HEK293 (cell line): Measurements from ENCODE around the gene AP5Z1.

ENCODE experiments used
- CTCF ChIA-PET: fragments of 350-600 bp; formaldehyde crosslinking; extraction: SDS; loops from one replicate; lab custom pipeline; 2021; ENCODE audit warnings: antibody characterized with exemption; lab: Yijun Ruan, JAX
- POLR2A ChIA-PET: fragments of 300-600 bp; formaldehyde crosslinking; extraction: SDS; loops from one replicate; lab custom pipeline; 2020; ENCODE audit warnings: antibody characterized with exemption, inconsistent platforms; lab: Yijun Ruan, JAX
- H3K27ac ChIP-seq: fragments of 200-500 bp; sonication (Bioruptor generic); 2 replicates; pipeline ENCODE4 v1.5.1; 2014; ENCODE audit warnings: low read depth, low read length, control low read depth, inconsistent platforms; ENCODE audit errors: extremely low read depth
- H3K36me3 ChIP-seq, 2 experiments: fragments of 200-500 bp in 1 of 2; sonication (Bioruptor generic) in 1 of 2; 1 replicate in 1 of 2; 2 replicates in 1 of 2; pipeline ENCODE4 v1.5.1; 2014 to 2017; ENCODE audit warnings: inconsistent platforms in 2 of 2, low read length in 2 of 2; ENCODE audit not compliant: control insufficient read depth in 2 of 2, insufficient read depth in 1 of 2
- H3K4me1 ChIP-seq: fragments of 200-500 bp; sonication (Bioruptor generic); 2 replicates; pipeline ENCODE4 v1.5.1; 2014; ENCODE audit warnings: mild to moderate bottlenecking, low read length, inconsistent platforms; ENCODE audit not compliant: control insufficient read depth, insufficient read depth
- H3K4me3 ChIP-seq: 2 replicates; pipeline ENCODE4 v1.5.1; 2011; ENCODE audit warnings: low read depth, mild to moderate bottlenecking, control low read depth, low read length, moderate library complexity
- H3K9me3 ChIP-seq: fragments of 200-500 bp; sonication (Bioruptor generic); 2 replicates; pipeline ENCODE4 v1.5.1; 2014; ENCODE audit warnings: low read depth, low read length, inconsistent platforms; ENCODE audit not compliant: control insufficient read depth, insufficient read depth
- HOXD13 ChIP-seq: sonication (generic); formaldehyde crosslinking; IDR thresholded peaks from 2 replicates; pipeline ENCODE4 v1.8.0; 2022; ENCODE audit warnings: missing genetic modification reagents, borderline replicate concordance
- IKZF3 ChIP-seq: fragments of 450-650 bp; IDR thresholded peaks from 2 replicates; pipeline ENCODE4 v1.5.0; 2018; ENCODE audit warnings: missing biosample characterization, mild to moderate bottlenecking, missing genetic modification characterization, moderate library complexity
- SETDB1 ChIP-seq: IDR thresholded peaks from one replicate; pipeline ENCODE4 v1.6.1; 2017; ENCODE audit warnings: mild to moderate bottlenecking, low read length, moderate library complexity, mixed read lengths; ENCODE audit not compliant: insufficient read length
- YY2 ChIP-seq: fragments of 450-650 bp; formaldehyde crosslinking; IDR thresholded peaks from 2 replicates; pipeline ENCODE4 v1.5.1; 2016; ENCODE audit warnings: missing biosample characterization, missing genetic modification characterization
- ZBTB21 ChIP-seq: fragments of 450-650 bp; formaldehyde crosslinking; IDR thresholded peaks from 2 replicates; pipeline ENCODE4 v1.5.1; 2017; ENCODE audit warnings: missing biosample characterization, missing genetic modification characterization
- ZNF121 ChIP-seq: fragments of 450-650 bp; formaldehyde crosslinking; IDR thresholded peaks from 2 replicates; pipeline ENCODE4 v1.5.1; 2016; ENCODE audit warnings: missing biosample characterization, missing genetic modification characterization
- ZNF175 ChIP-seq: fragments of 450-650 bp; formaldehyde crosslinking; IDR thresholded peaks from 2 replicates; pipeline ENCODE4 v1.5.1; 2016; ENCODE audit warnings: missing biosample characterization, missing genetic modification characterization
- ZNF211 ChIP-seq: fragments of 450-650 bp; formaldehyde crosslinking; IDR thresholded peaks from 2 replicates; pipeline ENCODE4 v1.5.1; 2016; ENCODE audit warnings: low read depth, missing biosample characterization, missing genetic modification characterization
- ZNF341 ChIP-seq: fragments of 450-650 bp; formaldehyde crosslinking; IDR thresholded peaks from 2 replicates; pipeline ENCODE4; 2016; ENCODE audit warnings: low read depth, missing biosample characterization, missing genetic modification characterization
- ZNF366 ChIP-seq: fragments of 450-650 bp; formaldehyde crosslinking; conservative IDR thresholded peaks from 2 replicates; pipeline ENCODE4 v1.5.1; 2016; ENCODE audit warnings: missing biosample characterization, missing genetic modification characterization
- ZNF426 ChIP-seq: fragments of 450-650 bp; formaldehyde crosslinking; IDR thresholded peaks from 2 replicates; pipeline ENCODE4 v1.5.1; 2017; ENCODE audit warnings: missing biosample characterization, missing genetic modification characterization, mild to moderate bottlenecking, inconsistent platforms, moderate library complexity
- ZNF544 ChIP-seq: fragments of 450-650 bp; formaldehyde crosslinking; IDR thresholded peaks from 2 replicates; pipeline ENCODE4 v1.5.0; 2017; ENCODE audit warnings: missing biosample characterization, missing genetic modification characterization
- ZNF560 ChIP-seq: fragments of 450-650 bp; formaldehyde crosslinking; IDR thresholded peaks from 2 replicates; pipeline ENCODE4 v1.5.1; 2017; ENCODE audit warnings: missing biosample characterization, missing genetic modification characterization, borderline replicate concordance
- ZNF571 ChIP-seq: fragments of 450-650 bp; formaldehyde crosslinking; IDR thresholded peaks from 2 replicates; pipeline ENCODE4 v1.5.0; 2017; ENCODE audit warnings: missing biosample characterization, missing genetic modification characterization
- ZNF621 ChIP-seq: fragments of 450-650 bp; formaldehyde crosslinking; IDR thresholded peaks from 2 replicates; pipeline ENCODE4 v1.5.1; 2017; ENCODE audit warnings: missing biosample characterization, missing genetic modification characterization
- ZNF654 ChIP-seq: fragments of 450-650 bp; formaldehyde crosslinking; IDR thresholded peaks from 2 replicates; pipeline ENCODE4 v1.5.1; 2016; ENCODE audit warnings: low read depth, missing biosample characterization, missing genetic modification characterization
- ZNF768 ChIP-seq: fragments of 450-650 bp; formaldehyde crosslinking; IDR thresholded peaks from 2 replicates; pipeline ENCODE4 v1.5.1; 2018; ENCODE audit warnings: missing biosample characterization, mild to moderate bottlenecking, missing genetic modification characterization
- TF ChIP-seq, protein P1 (sequence below): fragments of 450-650 bp; formaldehyde crosslinking; IDR thresholded peaks from 2 replicates; pipeline ENCODE4 v1.5.1; 2017; ENCODE audit warnings: missing biosample characterization, missing genetic modification characterization
- TF ChIP-seq, protein P2 (sequence below): fragments of 450-650 bp; formaldehyde crosslinking; IDR thresholded peaks from 2 replicates; pipeline ENCODE4 v1.5.1; 2017; ENCODE audit warnings: missing biosample characterization, missing genetic modification characterization
- TF ChIP-seq, protein P3 (sequence below): fragments of 450-650 bp; formaldehyde crosslinking; IDR thresholded peaks from 2 replicates; pipeline ENCODE4 v1.5.1; 2017; ENCODE audit warnings: missing biosample characterization, missing genetic modification characterization
- TF ChIP-seq, protein P4 (sequence below): fragments of 450-650 bp; formaldehyde crosslinking; IDR thresholded peaks from 2 replicates; pipeline ENCODE4 v1.5.1; 2016; ENCODE audit warnings: missing biosample characterization, missing genetic modification characterization

Gene AP5Z1

DNA sequence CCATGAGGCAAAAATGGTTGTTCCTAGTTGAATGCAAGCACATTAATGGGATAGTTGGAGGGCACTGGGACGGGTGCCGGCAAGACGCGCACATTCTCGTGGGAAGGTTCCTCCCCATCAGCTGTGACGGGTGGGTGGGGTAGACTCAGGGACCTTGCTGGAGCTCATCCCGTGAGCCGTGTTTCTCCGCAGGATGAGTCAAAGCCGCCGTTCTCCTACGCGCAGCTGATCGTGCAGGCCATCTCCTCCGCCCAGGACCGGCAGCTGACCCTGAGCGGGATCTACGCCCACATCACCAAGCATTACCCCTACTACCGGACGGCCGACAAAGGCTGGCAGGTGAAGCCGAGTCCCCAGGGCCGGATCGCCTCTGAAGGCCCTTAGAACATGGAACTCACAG, 20.4 kb upstream of the AP5Z1 start:
- H3K4me1 ChIP-seq, result no peaks in the 10 kb centered on the region
- H3K36me3 ChIP-seq, result peaks cover 16 to 57% of the 10 kb centered on the region in 2 experiments; a peak in 2 of 3 replicates
- POLR2A ChIA-PET, result no interaction called here
- no peak overlapping the region for H3K27ac ChIP-seq
- TF ChIP-seq, protein P1, sequence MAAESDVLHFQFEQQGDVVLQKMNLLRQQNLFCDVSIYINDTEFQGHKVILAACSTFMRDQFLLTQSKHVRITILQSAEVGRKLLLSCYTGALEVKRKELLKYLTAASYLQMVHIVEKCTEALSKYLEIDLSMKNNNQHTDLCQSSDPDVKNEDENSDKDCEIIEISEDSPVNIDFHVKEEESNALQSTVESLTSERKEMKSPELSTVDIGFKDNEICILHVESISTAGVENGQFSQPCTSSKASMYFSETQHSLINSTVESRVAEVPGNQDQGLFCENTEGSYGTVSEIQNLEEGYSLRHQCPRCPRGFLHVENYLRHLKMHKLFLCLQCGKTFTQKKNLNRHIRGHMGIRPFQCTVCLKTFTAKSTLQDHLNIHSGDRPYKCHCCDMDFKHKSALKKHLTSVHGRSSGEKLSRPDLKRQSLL (tag by site-specific recombination), result no peak
- TF ChIP-seq ZBTB21 (tag by site-specific recombination) (no peak), ZNF426 (tag by site-specific recombination) (no peak), ZNF768 (no peak)
- TF ChIP-seq, protein P2, sequence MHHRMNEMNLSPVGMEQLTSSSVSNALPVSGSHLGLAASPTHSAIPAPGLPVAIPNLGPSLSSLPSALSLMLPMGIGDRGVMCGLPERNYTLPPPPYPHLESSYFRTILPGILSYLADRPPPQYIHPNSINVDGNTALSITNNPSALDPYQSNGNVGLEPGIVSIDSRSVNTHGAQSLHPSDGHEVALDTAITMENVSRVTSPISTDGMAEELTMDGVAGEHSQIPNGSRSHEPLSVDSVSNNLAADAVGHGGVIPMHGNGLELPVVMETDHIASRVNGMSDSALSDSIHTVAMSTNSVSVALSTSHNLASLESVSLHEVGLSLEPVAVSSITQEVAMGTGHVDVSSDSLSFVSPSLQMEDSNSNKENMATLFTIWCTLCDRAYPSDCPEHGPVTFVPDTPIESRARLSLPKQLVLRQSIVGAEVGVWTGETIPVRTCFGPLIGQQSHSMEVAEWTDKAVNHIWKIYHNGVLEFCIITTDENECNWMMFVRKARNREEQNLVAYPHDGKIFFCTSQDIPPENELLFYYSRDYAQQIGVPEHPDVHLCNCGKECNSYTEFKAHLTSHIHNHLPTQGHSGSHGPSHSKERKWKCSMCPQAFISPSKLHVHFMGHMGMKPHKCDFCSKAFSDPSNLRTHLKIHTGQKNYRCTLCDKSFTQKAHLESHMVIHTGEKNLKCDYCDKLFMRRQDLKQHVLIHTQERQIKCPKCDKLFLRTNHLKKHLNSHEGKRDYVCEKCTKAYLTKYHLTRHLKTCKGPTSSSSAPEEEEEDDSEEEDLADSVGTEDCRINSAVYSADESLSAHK, result no peak
- TF ChIP-seq, protein P3, sequence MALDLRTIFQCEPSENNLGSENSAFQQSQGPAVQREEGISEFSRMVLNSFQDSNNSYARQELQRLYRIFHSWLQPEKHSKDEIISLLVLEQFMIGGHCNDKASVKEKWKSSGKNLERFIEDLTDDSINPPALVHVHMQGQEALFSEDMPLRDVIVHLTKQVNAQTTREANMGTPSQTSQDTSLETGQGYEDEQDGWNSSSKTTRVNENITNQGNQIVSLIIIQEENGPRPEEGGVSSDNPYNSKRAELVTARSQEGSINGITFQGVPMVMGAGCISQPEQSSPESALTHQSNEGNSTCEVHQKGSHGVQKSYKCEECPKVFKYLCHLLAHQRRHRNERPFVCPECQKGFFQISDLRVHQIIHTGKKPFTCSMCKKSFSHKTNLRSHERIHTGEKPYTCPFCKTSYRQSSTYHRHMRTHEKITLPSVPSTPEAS (tag by site-specific recombination), result no peak
- TF ChIP-seq, protein P4, sequence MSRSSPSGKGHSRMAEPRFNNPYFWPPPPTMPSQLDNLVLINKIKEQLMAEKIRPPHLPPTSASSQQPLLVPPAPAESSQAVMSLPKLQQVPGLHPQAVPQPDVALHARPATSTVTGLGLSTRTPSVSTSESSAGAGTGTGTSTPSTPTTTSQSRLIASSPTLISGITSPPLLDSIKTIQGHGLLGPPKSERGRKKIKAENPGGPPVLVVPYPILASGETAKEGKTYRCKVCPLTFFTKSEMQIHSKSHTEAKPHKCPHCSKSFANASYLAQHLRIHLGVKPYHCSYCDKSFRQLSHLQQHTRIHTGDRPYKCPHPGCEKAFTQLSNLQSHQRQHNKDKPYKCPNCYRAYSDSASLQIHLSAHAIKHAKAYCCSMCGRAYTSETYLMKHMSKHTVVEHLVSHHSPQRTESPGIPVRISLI (tag by site-specific recombination), result no peak
- TF ChIP-seq, all 188 proteins: peak for 0
- Histone ChIP-seq H3K4me3 (no peak overlapping the region), H3K9me3 (no peaks in the 10 kb centered on the region)
- CTCF ChIA-PET, result interaction anchor here (0.7 to 1.9 kb wide), 8 partner anchors 10 to 336 kb away, joined by 3 to 7 read pairs (median 4); no protein-coding TSS in a partner anchor

DNA sequence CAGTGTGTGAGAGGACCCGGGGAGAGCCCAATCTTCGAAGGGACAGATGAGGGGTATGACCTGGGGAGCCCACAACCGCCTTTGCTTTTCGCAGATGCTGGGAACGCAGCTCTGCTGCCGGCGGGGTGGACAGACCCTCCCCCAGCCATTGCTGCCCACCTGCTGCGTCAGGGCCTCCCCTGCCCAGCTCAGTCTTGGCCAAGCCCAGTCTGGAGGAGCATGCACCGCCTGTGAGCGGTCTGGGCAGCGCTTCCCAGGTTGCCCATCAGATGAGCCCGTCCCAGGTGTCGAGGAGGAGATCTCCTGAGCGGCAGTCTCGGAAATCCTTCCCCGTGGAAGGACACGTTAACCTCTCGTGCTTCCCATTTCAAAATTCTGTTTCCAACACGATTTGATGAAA, 17.3 kb upstream of the AP5Z1 start:
- H3K4me3 ChIP-seq, result no peak overlapping the region
- no peaks in the 10 kb centered on the region for H3K9me3 ChIP-seq
- H3K4me1 ChIP-seq, result no peaks in the 10 kb centered on the region
- POLR2A ChIA-PET, result interaction anchor here (0.7 kb wide), 1 partner anchor 17 kb away, joined by 3 read pairs; no protein-coding TSS in a partner anchor
- peaks cover 26 to 81% of the 10 kb centered on the region in 2 experiments; a peak in 2 of 3 replicates for H3K36me3 ChIP-seq
- CTCF ChIA-PET, result no interaction called here
- H3K27ac ChIP-seq, result no peak overlapping the region
- TF ChIP-seq ZNF768 (no peak), ZNF121 (tag by site-specific recombination) (no peak), YY2 (tag by site-specific recombination) (no peak), SETDB1 (no peak), ZNF571 (tag by site-specific recombination) (no peak), ZNF211 (tag by site-specific recombination) (no peak), ZNF544 (no peak), ZNF621 (tag by site-specific recombination) (no peak)

DNA sequence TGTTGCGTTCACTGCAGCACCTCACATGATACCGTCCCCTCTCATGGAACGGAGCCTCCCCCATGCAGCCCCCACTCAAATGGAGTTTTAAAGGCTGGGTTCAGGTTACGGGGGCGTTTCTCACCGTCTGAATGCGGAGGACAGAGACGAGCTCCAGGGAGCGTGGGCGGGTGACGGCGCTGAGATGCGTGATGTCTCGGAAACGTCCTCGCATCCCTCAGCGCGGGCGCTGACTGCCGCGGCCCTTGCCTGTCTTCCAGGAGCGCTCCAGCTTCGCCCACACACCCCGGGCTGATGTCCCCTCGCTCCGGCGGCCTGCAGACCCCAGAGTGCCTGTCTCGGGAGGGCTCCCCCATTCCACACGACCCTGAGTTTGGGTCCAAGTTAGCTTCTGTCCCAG, 16.6 kb upstream of the AP5Z1 start:
- Histone ChIP-seq H3K27ac (no peak overlapping the region), H3K4me1 (no peaks in the 10 kb centered on the region), H3K9me3 (no peaks in the 10 kb centered on the region), H3K4me3 (no peak overlapping the region), H3K36me3 (peaks cover 26 to 88% of the 10 kb centered on the region in 2 experiments; a peak in 2 of 3 replicates)
- ChIA-PET POLR2A (no interaction called here), CTCF (interaction anchor here (0.6 kb wide), 1 partner anchor 185 kb away, joined by 3 read pairs; no protein-coding TSS in a partner anchor)
- no peak for TF ChIP-seq HOXD13 (CRISPR knock-in tag)
- no peak for TF ChIP-seq ZNF175 (tag by site-specific recombination)
- no peak for TF ChIP-seq ZNF654 (tag by site-specific recombination)
- no peak for TF ChIP-seq ZNF560
- TF ChIP-seq IKZF3, result no peak
- TF ChIP-seq ZNF366, result no peak
- TF ChIP-seq ZNF341 (tag by site-specific recombination), result no peak
